CD4-positive, alpha-beta T cell treated with Interleukin-4 for 1 hour (primary cell): ENCODE measurements around the gene SNX13.
A peak's percentile ranks its signal among the peaks of the same experiment; 100 is the strongest.

Experiments used
- DNase-seq, 2 donors: peaks; one replicate each; pipeline ENCODE4 v3.0.0-alpha.2; 2020 to 2022

Gene SNX13

DNA sequence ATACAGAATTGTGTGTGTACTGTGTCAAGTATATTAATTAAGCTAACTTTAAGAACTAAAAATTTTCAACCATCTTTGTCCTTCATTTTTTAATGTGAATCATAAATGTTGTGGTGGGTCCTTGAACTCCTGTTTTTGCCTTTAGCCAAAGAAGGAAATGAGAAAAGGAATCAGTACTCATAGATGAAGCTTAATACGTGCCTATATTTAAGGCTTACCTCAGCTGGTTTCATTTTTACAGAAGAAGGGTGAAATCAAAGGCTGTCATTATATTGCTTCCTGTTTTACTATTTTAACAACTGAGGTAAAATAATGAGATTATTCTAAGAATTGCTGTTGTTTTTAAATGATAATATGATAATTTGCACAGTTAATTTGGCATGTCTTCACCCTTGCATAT, 6.3 kb upstream of the SNX13 start:
- peak in 1 of 2 donors; percentile 33 for DNase-seq

DNA sequence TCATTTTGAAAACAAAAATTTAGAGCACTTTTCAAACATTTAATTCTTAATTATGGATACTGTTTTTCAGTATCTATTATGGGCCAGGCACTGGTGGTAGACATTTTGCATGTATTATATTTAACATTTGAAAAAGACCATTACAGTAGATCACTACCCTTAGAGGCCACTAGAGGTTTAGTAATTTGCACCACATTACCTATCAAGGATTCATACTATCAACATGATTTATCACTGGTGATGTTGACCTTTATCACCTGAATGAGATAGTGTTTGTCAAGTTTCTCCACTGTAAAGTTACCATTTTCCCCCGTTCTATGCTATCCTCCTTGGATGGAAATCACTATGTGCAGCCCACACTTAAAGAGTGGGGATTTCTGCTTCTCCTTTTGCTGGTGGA, 4.4 kb upstream of the SNX13 start:
- no peak for DNase-seq

DNA sequence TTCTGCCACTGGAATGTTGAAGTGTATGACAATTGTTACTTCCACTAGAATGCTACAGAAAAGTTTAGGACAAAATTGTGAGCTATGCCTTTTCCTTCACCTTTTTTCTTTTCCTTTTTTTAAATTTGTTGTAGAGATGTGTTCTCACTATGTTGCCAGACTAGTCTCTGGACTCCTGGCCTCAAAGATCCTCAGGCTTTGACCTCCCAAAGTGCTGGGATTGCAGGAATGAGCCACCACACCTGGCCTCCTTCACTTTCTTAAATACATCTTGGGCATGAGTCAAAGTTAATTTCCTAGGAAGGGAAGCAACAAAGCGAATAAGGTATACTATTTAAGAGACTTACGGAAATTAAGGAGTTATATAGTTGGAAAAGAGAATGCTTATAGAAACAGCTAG, 2.7 kb upstream of the SNX13 start:
- no peak for DNase-seq

DNA sequence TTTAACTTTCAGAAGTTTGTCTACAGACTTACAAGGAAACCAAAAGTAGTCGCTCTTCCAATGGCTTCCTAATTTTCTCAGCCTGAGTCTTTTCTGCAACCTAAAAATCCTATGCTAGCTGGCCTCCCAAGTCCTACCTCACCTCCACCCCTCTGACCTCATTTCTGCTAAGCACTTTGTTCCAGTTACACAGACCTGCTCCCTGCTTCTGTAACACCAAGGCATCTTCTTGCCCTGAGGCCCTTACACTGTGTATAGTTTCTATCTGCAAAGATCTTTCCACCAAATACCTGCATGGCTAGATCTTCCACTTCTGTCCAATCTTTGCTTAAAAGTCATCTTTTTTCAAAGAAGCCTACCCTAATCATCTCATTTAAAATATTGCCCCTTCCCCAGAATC, 1.9 kb upstream of the SNX13 start:
- DNase-seq: no peak

DNA sequence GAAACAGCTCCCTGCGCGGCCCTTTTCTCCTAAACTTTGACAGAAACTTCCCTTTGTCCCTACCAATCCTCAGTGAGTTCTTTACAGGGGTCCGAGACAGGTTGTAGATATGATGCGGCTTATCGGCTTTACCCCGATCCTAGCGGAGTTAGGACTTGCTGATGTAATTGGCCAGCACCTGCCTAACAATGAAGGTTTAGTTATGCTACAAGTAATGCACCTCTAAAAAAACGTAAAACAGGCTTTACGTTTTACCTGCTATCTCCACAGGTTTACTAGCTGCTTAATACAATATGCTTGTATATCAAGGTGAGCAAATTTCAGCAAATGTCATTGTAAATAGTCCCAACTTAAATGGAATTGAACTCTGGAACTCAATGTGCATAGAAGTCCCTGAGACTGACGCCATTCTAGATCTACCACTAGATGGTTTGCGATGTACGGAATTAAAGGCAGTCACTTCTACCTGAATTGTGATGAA, 697 bp upstream of the SNX13 start:
- DNase-seq: peak in 1 of 2 donors; percentile 36

DNA sequence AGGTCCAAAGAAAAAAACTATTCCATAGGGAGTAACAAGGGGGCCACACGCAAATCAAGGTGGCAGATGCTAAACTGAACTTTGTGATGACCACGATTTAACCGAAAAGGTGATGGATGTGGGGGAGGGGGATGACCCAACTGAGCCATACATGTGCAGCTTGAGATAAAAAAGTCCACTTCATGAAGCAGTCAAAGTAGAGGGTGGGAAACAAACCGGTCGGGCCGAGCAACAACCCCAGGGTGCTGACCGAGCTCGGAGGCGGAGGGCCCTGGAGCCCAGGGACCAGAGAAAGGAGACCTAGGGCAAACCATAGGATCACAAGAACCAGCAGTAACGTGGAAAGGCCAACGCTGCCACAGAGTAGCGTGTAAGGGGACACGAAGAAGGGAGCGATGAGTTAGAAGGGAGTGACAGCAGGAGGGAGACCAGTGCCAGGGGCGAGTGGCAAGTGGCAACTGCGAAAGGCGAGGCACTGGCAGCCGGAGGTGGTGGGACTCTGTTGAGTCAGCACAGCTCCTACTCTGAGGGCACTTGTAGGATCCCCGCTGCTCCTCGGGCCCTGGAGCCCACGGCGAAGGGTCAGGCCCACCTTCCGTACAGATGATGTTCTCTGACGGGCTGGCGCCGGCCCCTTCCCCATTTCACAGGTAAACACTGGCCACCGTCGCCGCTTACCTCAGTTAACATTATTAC, 540 bp downstream of the SNX13 start:
- peak; percentile 43 to 54 for DNase-seq

DNA sequence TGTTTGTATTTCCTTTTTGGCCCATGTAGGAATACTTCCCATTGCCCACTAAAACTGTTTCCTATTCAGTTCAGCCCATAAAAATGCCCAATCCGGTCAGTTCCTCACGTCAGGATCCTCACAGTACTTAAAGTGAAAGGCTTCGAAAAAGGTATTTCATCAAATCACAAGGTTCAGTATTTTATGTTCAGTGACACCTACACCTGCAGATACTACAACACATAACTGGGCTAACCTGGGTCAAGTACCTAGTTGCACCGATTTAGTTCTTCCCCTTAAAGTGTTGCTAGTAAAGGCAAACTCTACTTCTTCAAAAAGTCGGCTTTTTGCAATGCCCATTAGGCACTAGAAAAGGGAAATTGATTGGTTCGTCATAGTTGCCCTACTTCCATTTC, 1.1 kb downstream of the SNX13 start:
- DNase-seq: peak in 1 of 2 donors; percentile 19

DNA sequence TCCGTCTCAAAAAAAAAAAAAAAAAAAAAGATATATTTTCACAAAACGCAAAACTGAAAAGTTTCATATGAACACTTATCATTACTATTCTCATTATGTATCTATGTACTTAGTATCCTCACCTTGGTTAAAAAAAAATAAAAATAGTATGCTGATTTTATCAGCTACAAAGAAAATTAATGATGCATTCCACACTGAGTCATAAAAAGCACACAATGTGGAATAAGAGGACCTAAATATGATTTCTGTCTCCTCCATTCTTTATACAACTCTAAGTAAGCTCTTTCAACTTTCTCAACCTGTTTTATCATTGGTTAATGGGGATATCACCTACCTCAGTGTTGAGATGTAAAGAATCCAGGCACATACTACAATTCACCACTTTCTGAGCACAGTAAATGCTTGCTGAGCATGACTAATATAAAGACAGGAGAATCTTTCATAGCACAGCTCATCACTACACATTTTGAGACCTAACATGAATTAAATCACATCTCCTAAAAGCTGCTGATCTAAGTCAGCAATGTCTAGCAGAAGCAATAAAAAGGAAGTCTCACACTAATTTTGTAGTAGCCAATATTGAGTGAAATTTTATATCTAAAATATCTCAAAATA, 2.7 kb downstream of the SNX13 start:
- DNase-seq: no peak

DNA sequence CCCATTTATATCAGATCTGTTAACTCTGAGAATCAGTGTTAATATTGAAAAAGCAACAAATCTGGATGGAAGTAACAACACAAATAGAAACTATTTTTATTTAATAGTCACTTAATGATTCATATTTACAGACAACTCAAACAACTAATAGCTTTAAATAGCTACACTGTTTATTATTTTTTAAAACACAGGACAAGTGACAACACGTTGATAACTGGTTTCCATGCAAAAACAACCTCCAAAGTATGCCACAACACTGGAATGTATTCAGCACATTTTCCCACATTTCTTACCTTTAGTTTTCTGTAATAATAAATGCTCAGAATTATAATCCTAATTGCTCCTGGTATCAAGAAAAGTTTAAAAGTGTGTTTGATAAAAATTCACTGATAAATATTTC, 4.0 kb downstream of the SNX13 start:
- no peak for DNase-seq

DNA sequence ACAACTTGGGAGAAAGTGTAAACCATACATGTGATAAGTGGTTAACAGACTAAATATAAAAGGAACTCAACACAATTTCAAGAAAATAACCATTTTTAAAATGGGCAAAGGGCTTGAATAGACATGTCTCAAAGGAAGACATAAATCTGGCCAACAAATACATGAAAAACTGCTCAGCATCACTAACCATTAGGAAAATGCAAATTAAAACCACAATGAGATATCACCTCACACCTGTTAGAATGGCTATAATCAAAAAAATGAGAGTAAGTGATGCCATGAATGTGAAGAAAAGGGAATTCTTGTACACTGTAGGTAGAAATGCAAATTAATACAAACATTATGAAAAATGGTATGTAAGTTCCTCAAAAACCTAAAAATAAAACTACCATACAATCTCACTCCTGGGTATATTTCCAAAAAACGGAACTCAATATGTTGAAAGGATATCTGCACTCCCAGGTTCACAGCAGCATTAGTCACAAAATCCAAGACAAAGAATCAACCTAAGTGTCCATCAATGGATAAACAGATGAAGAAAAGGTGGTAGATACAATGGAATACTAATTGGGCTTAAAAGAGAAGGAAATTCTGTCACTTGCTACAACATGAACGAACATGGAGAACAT, 5.6 kb downstream of the SNX13 start:
- DNase-seq: no peak

DNA sequence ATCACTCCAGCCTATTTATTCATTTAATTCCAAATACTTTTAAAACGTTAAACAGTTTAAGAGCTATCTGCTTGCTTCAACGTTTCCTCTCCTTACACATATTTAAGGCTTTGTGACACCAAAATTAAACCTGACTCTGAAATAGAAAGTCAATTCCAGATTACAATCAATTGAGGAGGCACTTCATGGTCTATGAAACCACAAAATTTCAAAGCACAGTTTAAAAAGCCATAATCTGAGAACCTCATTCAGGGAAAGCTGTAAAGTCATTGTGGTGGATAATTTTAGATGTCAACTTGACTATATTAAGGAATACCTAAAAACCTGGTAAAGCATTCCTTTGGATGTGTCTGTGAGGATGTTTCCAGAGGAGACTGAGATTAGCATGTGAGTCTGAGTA, 6.2 kb downstream of the SNX13 start:
- DNase-seq: no peak

DNA sequence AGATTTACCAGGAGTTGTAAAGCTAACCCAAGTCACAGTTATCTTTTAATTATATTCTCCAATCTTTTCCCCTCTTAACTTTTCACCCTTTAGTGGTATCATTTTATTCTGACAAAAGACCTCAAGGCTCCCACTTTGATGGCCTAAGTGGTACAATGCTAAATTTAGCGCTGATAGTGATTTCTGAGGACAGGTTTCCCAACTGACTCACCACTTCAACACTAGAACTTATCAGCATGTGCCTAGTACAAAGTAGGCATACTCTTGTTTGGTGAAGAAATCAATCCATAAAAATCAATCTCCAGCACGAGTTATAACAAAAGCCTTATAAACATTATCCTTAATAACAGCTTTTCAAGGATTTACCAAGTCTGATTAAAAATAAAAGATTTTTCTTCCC, 7.5 kb downstream of the SNX13 start:
- no peak for DNase-seq

DNA sequence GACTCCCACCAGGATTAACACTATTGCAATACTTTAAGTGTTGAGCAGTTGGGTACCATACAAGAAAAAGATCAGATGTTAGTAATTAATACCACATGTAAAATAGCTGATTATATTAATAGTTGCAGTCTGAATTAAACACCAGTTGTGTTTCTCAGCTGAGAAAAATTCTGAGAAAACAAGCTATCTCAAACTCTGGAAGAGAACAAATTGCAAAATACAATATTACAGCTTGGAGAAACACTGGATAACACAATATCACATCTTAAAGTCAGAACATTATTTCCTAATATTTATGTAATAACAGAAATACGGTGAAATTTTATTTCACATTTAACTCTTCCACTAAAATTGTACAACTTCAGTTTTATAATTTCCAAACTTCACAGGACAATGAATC, 9.2 kb downstream of the SNX13 start:
- no peak for DNase-seq

DNA sequence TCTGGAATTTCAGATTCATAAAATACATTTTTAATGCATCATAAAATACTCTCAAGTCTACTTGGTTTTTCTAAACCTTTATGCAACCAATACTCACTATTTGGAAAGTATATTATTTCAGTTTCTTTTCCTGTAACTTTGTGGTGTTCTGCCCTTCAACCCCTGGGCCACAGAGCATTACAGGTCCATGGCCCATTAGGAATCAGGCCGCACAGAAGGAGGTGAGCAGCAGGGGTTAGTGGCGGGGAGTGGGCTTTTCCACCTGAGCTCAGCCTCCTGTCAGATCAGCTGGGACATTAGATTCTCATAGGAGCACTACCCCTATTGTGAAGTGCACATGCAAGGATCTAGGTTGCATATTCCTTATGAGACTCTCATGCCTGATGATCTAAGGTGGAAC, 9.7 kb downstream of the SNX13 start:
- DNase-seq: no peak

DNA sequence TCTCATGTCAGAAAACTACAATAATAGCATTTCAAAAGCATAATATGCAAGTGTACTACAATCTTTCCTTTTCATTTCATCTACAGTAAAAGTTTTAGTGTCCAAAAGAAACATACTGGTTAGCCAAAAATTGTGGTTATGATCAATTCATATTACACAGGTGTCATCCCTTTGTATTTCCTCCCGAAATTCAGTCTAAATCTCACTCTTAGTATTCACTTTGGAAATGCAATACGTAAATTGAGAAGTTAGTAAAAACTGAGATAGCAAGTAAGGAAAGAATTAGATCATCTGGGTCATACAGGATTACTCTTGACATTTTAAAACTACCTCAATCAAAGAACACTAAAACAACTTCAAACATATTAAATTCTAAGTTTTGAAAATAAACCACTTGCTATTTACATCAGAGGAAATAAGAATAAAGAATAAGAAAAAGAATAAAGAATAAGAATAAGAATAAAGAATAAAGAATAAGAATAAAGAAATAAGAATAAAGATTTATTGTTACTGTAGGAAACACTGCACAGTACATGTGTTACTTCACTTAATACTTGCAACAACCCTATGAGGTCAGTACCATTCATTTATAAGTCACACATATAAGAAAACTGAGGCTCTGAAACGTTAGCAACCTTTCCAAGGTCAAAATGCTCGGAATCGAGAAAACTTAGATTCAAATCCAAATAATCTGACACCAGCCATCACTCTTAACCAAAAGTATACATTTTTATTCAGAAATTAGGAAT, 10.5 kb downstream of the SNX13 start:
- no peak for DNase-seq

DNA sequence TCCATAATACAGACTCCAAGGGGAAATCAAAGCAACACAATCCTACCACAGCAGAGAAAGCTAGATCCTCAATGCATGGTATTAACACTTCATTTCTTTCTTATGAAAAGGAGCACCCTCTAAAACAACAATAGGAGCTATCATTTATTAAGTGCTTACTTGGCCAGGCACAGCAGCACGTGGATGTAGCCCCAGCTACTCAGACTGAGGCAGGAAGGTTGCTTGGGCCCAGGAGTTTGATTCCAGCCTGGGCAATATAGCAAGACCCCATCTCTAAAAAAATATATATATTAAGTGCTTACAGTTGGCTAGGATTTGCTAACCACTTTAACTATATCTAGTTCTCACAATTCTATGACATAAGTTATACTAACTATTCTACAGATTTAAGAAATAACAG, 12.2 kb downstream of the SNX13 start:
- no peak for DNase-seq

DNA sequence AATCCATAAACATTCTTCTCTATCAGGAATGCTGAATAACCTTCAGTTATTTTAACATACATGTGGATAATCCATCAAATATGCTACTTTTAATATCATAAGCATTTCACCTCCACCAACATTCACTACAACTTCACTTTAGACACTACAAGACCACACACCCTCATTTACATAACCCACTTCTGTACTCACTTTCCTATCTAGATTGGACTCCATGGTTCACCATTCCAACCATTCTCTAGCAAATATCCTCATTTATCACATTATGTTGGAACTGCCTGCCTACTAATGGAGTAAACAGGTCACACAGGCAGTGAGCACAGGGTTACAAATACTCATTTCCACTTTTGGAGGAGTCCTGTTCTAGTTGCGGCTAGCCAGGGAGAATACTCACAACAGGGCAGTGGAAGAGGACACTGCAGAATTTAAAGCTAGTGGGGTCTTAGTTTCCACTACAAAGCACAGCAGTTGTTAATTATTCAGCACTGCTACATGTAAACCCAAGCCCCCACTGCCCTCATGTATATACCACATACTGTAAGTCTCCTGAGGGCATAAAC, 18.4 kb downstream of the SNX13 start:
- DNase-seq: no peak

DNA sequence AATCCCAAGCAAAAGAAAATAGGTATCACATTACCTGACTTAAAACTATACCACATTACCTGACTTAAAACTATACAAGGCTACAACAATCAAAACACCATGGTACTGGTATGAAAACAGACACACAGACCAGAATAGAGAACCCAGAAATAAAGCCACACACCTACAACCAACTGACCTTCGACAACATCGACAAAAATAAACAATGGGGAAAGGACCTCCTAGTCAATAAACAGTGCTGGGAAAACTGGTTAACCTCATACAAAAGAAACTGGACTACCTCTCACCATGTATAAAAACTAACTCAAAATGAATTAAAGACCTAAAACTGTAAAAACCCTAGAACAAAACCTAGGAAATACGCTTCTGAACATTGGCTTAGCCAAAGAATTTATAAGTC, 22.5 kb downstream of the SNX13 start:
- DNase-seq: no peak

DNA sequence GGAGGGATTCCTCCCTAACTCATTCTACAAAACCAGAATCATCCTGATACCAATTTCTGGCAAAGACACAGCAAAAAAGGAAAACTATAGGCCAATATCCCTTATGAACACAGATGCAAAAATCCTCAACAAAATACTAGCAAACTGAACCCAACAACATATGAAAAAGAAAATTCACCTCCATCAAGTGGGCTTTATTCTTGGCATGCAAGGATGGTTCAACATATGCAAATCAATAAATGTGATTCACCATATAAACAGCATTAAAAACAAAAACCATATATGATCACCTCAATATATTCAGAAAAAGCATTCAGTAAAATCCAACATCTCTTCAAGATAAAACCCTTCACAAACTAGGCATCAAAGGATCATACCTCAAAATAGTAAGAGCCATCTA, 23.5 kb downstream of the SNX13 start:
- DNase-seq: no peak

DNA sequence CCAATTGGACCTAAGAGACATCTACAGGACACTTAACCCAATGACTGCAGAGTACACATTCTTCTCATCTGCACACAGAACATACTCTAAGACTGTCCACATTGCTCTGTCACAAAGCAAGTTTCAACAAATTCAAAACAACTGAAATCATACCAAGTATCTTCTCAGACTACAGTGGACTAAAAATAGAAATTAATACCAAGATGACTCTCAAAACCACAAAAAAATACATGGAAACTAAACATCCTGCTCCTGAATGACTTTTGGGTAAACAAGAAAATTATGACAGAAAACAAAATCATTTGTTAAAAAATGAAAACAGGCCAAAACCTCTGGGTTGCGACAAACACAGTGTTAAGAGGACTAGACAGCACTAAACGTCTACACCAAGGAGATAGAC, 24.5 kb downstream of the SNX13 start:
- DNase-seq: no peak

DNA sequence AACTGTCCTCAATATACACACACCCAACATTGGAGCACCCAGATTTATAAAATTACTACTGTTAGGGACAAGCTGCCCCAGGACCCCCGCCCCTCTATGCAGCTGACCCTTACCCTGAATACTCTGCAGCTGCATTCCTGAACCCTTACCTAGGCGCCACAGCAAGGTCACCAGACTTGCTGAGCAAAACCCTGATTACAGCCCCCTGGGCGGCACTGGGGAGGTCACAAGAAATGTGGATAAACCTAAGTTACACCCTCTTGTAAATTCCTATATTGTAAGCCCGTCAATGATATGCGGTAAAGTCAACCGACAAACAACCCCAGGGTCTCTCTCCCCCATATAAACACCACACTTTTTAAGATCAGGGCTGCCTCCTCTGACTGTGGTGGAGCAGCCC, 25.1 kb downstream of the SNX13 start:
- no peak for DNase-seq

DNA sequence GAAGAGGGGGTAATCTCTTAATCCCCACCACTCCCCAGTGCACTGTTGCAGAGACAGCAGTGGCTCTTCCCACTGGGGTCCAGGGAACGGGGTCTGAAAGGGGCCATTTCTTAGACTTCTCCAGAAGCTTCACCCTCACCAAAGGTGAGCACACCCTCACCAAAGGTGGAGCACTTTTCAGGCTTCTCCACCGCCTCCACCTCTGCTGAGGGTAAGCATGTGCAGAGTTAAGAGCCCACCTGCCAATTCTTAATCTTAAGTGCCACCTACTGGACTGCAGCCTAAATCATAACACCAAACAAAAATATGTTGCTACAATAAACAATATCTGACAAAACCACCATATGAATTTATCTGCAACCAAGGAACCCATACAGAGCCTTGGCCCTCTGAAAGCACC, 27.0 kb downstream of the SNX13 start:
- DNase-seq: no peak

DNA sequence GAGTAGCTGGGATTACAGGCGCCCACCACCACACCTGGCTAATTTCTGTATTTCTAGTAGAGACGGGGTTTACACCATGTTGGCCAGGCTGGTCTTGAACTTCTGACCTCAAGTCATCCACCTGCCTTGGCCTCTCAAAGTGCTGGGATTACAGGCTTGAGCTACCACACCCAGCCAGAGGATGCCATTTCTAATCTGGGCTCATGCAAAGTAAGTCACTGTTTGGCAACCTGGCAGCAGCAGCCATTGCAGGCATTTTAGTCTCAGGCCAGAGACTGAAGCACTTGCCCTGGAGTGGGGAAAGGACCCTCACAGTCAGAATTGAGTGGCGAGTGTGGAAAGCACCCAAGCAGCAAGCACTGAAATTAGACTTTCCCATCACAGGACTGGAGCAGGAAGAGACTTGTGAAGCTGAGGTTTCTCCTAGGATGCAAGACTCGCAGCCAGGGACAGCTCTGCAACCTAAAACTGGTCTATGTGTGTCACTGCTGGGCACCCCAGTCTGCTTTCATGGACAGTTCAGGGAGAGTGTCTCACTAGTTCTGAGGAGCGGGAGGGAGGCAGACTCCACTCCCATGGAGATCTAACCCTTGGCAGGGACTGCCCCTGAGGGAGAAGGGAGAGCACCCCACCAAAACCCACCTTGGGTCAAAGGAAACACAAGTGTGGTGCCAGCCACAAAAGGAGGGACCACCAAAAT, 27.6 kb downstream of the SNX13 start:
- no peak for DNase-seq
